NCI-H82 treated with DMSO at 0.1 percent for 48 hours (cell line): ENCODE measurements around the gene SGCD.
"Not testable (repeated sequence)": the region's sequence is repeated elsewhere in the genome, so short reads cannot be mapped to it uniquely, and the experiment has no call there.

Source experiments
- DNase-seq: peaks from one replicate; lab custom pipeline; 2025; ENCODE audit not compliant: unreplicated experiment; lab: John Stamatoyannopoulos, UW

Gene SGCD

DNA sequence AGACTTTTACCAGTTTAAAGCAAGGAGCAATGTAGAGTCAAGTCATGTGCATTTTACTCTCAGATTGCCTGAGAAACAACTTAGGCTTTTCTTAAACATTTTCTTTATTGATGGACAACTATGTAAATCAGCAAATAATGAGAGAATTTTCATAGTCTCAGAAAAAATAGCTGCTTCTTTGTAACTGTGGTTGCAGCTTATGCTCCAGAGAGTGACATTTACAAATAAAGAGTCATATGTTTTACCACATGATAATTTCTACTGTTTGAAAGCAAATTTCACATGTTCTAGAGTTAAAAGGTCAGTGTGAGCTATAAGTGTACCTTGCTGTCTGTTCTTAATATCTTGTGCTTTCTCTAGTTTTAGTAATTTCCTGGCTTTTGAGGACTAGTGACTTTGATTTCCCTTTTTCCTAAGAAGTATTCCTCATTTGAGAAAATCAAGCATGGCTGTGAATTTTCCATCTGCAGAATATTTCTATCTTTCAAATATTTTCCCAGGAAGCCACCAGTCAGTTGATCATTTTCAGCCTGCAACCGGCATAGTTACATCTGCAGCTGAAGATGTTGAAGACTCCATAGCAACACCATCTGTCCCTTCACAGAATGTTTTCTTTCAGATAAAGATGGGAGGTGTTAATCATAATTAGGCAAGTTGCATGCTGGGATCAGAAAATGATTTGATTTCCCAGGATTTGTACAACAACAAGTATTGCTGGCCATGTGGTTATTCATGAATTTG lies 229.9 kb downstream of the SGCD start:
- no peak for DNase-seq

DNA sequence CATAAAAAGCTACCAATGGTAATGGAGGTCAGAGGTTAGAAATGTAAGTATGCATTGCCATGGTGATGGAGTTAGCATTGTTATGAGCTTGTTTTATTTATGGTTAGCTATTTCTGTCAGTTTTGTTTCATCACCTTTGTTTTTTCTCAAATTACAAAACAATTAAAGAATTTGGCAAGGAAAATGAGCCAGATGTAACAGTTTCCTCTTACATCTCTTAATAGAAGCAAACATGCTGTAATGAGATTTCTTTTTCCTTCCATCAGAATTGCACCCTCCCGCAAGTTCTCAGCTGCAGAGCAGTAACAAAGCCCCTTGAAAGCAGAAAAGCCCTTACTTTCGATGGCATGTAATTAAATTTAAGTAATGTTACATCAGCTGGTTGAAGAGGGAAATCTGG lies 233.0 kb downstream of the SGCD start:
- DNase-seq = no peak

DNA sequence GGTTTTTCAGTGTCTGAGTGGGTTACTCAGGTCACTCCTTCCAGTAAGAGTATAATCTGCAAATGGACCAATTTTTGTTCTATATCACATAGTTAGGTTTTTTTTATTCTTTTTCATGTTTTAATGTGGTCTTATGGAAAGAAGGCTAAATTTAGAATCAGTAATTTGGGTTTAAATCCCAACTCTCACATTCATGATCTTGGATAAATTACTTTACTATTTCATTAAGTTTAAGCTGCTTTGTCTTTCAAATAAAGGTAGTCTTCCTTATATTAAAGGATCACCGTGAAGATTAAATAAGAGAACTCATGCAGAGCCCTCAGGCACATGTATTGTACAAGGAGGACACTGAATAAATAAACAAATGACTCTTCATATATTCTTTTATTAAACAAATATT lies 234.7 kb downstream of the SGCD start:
- no peak for DNase-seq

DNA sequence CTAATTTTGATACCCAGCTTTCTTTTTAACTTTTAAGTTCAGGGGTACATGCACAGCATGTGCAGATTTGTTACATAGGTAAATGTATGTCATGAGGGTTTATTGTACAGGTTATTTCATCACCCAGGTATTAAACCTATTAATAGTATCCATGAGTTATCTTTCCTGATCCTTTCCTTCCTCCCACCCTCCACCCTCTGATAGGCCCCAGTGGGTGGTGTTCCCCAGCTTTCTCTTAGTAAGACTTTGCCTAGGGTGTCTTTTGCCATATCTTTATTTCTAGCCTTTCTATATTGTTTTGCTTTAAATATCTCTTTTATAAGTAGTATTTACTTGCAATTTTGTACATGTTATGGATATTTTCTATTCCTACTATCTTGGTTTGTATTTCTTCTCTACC lies 243.7 kb downstream of the SGCD start:
- DNase-seq = no peak

DNA sequence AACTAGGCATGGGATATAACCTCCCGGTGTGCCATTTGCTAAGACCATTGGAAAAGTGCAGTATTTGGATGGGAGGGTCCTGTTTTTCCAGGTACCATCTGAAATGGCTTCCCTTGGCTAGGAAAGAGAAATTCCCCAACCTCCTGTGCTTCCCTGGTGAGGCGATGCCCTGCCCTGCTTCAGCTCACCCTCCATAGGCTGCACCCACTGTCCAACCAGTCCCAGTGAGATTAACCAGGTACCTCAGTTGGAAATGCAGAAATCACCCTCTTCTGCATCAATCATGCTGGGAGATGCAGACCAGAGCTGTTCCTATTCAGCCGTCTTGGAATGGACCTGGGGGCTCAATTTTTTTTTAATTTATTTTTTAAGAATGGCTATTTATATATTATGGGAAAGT lies 254.8 kb downstream of the SGCD start:
- DNase-seq = no peak

DNA sequence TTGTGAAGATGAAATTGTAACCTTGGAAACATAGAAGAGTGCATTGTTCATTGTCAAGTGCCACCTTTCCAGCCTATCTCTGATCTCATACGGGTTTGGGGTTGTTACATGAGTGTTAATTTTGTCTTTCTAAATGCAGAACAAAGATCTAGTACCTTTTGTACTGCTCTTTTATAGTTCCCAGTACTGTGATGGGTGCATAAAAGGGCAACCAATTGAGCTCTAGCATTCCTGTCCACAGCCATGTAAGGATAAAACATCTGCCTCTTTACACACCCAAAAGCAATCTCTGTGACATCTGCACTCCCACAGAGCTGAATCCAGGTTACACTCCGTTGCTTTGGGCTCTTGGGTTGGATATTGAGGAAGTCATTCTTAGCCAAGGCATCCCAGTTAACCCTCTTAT lies 255.2 kb downstream of the SGCD start:
- no peak for DNase-seq

DNA sequence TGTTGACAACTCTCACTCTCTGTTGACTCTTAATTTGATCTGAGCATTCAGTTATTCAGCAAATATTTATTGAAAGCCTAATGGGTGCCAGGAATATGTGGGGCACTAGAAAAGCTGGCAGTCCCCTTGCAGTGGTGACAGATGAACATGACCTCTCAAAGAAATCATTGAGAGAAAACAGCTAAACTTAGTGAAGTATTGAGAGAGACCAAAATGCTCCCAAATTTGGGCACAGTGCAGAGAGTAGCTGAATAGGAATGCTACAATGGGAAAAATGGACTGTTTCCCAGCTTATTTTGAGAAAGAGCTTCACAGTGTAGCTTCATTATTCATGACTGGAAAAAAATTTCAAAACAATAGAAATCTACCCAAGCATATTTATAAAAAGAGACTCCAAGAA lies 257.9 kb downstream of the SGCD start:
- no peak for DNase-seq

DNA sequence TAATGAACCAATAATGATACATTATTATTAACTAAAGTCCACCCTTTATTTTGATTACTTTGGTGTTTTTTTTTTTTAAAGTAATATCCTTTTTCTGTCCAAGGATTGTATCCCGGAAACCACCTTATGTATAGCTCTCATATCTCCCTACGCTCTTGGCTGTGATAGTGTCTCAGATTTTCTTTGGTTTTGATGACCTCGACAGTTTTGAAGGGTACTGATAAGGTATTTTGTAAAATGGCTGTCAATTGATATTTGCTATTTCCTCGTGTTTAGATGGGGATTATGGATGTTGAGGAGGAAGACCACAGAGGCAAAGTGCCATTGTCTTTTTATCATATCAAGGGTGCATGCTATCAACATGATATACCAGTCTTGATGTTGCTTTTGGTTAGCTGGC lies 259.0 kb downstream of the SGCD start:
- DNase-seq = no peak

DNA sequence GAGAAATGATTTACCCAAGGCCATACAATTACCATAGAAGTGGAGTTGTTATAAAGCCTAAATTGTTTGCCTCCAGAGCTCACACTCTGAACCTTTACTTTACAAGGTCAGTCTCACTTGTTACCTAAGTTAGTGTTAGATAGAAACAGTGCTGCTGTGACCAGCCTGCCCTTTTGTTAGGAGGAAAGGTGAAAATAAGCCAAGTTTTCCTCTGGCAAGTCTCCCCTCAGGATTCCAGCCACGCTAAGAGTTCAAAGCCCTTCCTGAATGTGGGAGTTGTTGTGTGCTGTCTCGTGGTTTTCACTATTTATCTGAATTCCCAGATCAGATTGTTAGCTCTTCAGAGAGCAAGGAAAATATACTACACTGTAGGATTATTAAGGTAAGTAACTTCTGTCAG lies 260.0 kb downstream of the SGCD start:
- DNase-seq = no peak

DNA sequence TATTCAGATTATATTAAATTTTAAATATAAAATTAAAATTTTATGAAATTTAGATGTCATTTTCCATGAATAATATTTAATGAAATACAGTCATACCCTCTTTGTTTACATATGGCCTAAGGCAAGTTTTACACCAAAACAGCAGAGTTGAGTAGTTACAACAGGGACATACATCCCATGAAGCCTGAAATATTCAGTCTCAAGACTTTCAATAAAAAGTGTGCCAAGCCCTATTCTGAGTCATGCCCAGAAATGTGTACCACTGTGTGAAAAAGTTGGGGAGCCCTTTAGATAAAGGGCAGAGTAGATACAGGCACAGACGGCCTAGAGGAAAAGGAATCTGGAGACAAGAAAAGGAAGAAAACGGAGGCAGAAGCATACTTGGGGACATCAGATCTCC lies 261.3 kb downstream of the SGCD start:
- DNase-seq = no peak

DNA sequence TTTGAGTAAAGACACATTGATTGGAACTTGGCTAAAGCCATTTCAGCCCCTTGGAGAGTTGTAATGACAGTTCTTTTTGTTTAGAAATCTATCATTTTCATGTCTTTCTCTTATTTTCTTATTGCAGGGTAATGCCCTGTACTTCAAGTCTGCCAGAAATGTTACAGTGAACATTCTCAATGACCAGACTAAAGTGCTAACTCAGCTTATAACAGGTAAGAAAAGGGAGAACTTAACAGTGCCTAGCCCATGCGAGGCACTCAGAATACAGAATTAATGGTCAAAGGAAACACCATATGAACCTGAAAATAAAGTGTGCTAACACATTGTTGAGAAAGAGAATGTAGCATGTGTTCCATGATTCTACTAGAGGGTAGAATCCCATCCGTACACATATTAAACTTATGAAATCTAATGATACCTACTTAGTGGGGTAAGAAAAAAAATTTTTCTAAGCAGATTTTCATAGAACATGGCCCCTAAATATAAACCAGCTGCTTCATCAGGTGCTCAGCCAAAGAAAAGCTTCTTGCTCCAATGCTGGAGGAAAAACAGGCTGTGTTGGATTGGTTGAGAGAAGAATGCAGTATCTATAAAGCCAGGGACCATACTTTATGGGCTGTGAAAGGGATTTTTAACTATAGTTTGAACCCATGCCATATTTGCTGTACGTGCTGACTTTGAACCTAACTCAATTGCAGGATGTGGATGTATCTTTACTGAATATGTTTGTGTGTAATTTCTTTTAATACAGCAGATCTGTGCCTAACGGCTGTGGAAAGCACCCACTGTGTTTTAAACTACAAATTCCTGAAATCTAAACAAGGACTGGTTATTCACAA lies 262.4 kb downstream of the SGCD start:
- DNase-seq = no peak

DNA sequence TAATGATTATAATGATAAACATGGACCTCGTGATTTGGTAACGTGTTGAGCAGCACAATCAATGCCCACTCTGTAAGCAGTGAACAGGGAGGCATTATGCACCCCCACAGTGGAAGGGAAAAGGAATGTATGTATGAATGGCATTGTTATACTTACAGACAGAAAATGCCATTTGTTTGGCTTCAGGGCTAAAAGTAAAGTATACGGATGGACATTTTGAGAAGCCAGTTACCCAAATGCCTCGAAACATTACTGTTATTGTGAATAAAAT lies 262.9 kb downstream of the SGCD start:
- no peak for DNase-seq

DNA sequence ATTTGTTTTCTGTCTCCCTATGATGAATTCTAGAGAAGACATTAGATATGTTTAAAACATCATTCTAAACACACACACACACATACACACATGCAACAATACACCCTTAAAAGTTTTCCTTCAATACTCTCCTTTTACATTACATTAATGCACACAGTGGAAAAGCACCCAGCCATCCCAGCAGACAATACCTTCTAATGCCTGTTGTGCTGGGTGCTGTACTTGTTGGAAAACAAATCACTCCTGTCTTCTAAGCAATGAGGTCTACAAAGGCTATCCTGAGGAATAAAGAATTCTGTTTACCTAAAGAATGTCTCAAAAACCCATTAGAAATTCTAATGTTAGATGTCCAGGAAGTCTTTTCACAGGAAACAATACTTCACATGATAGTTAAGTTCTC lies 264.0 kb downstream of the SGCD start:
- DNase-seq = no peak

DNA sequence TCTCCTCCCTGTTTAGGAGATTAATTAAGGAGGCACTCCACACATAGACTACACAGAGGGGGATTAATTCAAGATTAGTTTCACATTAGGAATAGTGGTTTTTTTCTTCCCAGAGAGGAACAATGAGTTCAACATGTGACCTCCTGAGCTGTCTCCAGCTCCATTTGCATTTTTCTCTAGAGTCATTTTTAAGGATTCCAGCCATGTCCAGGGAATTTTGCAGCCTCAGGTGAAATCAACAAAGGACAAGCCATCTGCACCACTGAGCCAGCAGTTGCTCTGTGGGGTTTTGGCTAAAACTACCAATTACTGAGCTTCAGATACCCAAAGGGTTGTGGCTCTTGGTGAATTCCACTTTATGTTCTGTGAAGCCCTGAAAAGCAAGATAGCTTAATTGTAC lies 264.7 kb downstream of the SGCD start:
- DNase-seq = peak; percentile 7

DNA sequence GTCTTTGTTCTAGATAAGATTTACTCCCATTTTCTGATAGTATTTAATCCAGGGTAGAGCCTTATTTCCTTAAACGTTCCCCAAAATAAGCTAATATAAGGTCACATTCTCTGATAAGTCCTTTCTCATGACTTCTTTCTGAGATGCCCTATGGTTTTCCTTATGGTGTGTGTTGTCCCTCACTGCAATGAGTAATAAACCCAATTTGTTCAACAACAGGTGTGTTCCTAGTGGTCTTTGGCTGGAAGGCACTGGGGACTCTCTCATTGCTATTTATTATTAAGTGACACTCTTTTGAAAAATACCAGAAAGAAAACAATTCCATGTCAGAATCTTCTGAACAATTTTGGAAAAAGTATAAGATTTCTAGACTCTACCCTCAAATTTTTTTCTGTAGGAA lies 266.6 kb downstream of the SGCD start:
- no peak for DNase-seq

DNA sequence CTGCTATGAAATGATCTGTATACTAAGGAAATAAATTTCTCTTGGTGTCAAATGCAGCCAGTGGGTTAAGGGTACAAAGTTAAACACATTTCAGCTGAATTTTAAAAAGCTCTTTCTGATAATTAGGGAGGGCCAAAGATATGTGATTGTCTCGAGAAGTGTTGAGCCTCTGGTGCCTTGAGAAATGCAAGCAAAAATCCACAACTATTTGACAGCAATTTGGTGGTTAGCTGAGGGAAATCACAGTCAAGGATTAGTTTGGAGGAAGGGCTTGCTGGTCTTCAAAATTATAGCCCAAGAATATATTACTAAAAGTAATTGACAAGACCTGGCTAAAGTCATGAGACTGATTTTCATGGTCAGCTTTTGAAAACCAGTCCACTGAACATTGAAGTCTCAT lies 267.4 kb downstream of the SGCD start:
- no peak for DNase-seq

DNA sequence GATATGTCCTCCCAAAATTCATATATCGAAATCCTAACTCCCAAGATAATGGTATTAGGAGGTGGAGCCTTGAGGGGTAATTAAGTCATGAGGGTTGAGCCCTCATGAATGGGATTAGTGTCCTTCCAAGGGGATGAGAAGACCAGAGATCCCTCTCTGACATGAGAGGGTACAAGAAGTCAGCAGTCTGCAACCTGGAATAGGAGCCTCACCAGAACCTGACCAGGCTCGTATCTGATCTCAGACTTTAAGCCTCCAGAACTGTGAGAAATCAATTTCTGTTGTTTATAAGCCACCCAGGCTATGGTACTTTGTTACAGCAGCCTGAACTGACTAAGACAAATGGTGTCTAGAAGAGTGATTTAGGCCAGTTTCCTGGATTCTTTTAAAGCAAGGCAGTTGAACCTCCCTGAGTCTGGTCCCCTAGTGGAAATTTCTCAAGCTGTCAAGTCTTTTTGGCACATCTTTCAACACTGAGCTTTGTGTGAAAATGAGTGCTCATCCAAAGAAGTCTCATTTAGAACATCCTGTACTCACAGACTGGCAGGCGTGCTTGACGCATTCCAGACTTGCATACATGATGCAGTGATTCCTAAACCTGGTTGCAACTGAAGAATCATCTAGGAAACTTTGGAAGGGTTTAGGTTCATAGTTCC lies 268.3 kb downstream of the SGCD start:
- no peak for DNase-seq

DNA sequence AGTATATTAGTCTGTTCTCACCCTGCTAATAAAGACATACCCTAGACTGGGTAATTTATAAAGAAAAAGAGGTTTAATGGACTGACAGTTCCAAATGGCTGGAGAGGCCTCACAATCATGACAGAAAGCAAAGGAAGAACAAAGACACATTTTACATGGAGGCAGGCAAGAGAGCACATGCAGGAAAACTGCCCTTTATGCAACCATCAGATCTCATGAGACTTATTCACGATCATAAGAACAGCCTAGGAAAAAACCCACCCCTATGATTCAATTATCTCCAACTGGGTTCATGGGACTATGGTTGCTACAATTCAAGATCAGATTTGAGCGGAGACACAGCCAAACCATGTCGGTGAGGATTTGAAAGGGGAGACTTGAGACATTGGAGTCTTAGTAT lies 270.3 kb downstream of the SGCD start:
- no peak for DNase-seq

DNA sequence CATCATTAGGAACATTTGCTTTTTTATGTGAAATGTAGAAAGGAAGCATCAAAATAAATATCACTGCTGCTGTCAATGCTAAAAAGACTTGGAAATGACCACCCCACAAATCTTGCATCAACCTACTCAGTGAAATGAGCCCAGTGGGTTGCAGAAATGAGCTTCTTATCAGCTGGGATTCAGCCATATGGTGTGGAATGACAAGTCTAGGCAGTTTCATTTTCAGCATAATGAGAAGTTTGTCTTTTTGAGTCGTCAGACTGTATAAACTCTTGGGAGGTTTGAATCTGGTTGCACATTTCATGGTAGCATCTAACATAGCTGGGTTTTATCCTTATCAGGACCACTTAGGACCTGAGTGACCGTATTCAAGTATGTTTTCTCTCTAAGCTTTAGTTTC lies 272.0 kb downstream of the SGCD start:
- DNase-seq = no peak

DNA sequence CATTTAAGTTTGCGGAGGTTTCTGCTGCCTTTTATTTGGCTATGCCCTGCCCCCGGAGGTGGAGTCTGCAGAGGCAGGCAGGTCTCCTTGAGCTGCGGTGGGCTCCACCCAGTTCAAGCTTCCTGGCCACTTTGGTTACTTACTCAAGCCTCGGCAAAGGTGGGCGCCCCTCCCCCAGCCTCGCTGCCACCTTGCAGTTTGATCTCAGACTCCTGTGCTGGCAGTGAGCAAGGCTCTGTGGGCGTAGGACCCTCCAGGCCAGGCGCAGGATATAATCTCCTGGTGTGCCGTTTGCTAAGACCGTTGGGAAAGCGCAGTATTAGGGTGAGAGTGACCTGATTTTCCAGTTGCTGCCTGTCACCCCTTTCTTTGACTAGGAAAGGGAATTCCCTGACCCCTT lies 283.6 kb downstream of the SGCD start:
- DNase-seq = not testable (repeated sequence)

DNA sequence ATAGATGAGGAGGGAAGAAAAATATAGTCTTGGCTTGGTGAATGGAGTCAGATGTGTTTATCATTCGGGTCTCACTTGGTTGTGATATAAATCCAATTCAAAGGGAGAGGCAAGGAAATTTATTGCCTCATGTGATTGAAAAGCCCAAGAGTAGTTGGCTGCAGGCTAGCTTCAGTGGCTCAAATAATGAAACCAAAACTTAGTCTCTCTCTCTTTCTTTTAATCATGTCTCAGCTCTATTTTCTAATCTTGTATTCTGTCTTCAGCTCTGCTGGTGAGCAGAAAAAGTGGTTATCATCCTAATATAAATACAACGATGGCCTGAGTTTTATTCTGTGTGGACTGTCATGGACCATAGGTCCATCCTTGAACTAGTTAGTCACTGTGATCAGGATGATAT lies 288.9 kb downstream of the SGCD start:
- no peak for DNase-seq

DNA sequence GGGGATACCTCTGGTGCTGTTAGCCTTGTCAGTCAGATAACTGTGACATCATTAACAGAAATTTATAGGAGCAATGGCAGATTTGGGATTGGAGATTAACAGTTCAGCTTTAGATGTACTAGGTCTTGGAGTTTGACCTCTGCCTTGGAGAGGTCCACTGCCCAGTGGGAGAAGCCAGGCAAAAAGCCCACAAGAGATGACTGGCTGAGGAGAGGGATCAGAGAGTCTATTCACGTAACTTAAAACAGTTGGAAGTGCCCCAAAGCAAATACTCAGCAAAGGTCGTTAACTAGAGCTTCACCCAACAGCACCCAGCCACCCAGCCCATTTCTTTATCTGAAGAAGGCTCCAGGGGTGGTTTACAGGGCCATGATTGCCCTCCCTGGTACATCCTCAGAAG lies 290.5 kb downstream of the SGCD start:
- DNase-seq = no peak
